Glutamatergic neuron (in vitro differentiated cells): ENCODE data around the gene TTC17. TPM values are rescaled to one million over a fixed set of nuclear protein-coding genes. Genes with fewer than 3 reads are reported as not detected.
"Not testable (repeated sequence)": the region's sequence is repeated elsewhere in the genome, so short reads cannot be mapped to it uniquely, and the experiment has no call there.

ENCODE experiments used
- DNase-seq: peaks from one replicate; pipeline ENCODE4 v3.0.0; 2022
- H3K27ac Mint-ChIP-seq: one replicate; pipeline ENCODE4 v1.8.0; 2020; ENCODE audit warnings: mild to moderate bottlenecking, mixed read lengths, inconsistent platforms; ENCODE audit not compliant: unreplicated experiment
- H3K27me3 Mint-ChIP-seq: one replicate; pipeline ENCODE4 v1.8.0; 2020; ENCODE audit warnings: mild to moderate bottlenecking, moderate library complexity, mixed read lengths, inconsistent platforms; ENCODE audit not compliant: unreplicated experiment
- H3K36me3 Mint-ChIP-seq: one replicate; pipeline ENCODE4 v1.8.0; 2020; ENCODE audit warnings: mild to moderate bottlenecking, mixed read lengths, inconsistent platforms; ENCODE audit not compliant: unreplicated experiment
- H3K4me1 Mint-ChIP-seq: one replicate; pipeline ENCODE4 v1.8.0; 2020; ENCODE audit warnings: mild to moderate bottlenecking, low read depth, mixed read lengths, inconsistent platforms; ENCODE audit not compliant: unreplicated experiment
- H3K4me3 Mint-ChIP-seq: one replicate; pipeline ENCODE4 v1.8.0; 2020; ENCODE audit warnings: mild to moderate bottlenecking, mixed read lengths, inconsistent platforms; ENCODE audit not compliant: unreplicated experiment
- H3K9me3 Mint-ChIP-seq: one replicate; pipeline ENCODE4 v1.8.0; 2020; ENCODE audit warnings: mild to moderate bottlenecking, moderate library complexity, mixed read lengths, inconsistent platforms; ENCODE audit not compliant: unreplicated experiment
- CTCF ChIP-seq: fragments of 200-600 bp; sonication (generic); IDR thresholded peaks from one replicate; pipeline ENCODE4 v1.5.0; 2021; ENCODE audit not compliant: partially characterized antibody, unreplicated experiment
- total RNA-seq: library from RNA; stranded (reverse); fragmentation: NEBNext Ultra II Directional; extraction: Animal tissue kit (Norgen Biotek cat#: 25700); gene quantifications from one replicate; pipeline ENCODE4 v1.2.1, GENCODE V29; 2021; ENCODE audit not compliant: unreplicated experiment

Gene TTC17
- total RNA-seq, 1 donor from 2014 or later, result 92.0 TPM

GRCh38 chr11:43447151-43447550 lies 88.4 kb downstream of the TTC17 start:
- Mint-ChIP-seq H3K36me3 (no peaks in the 10 kb centered on the region), H3K27me3 (no peaks in the 10 kb centered on the region), H3K4me3 (no peak overlapping the region)

GRCh38 chr11:43458486-43458885 lies 99.8 kb downstream of the TTC17 start:
- no peak overlapping the region for H3K4me3 Mint-ChIP-seq
- no peaks in the 10 kb centered on the region for H3K4me1 Mint-ChIP-seq
- H3K9me3 Mint-ChIP-seq, result no peaks in the 10 kb centered on the region
- no peak overlapping the region for H3K27ac Mint-ChIP-seq
- H3K27me3 Mint-ChIP-seq, result peaks cover 2% of the 10 kb centered on the region
- no peak for TF ChIP-seq CTCF
- DNase-seq, result no peak
- H3K36me3 Mint-ChIP-seq, result peaks cover 11% of the 10 kb centered on the region

More at GRCh38 chr11:43447151-43447550, 88.4 kb downstream of the TTC17 start:
- no peak for DNase-seq
- Mint-ChIP-seq H3K4me1 (no peaks in the 10 kb centered on the region), H3K27ac (no peak overlapping the region), H3K9me3 (no peaks in the 10 kb centered on the region)
- no peak for TF ChIP-seq CTCF

- H3K36me3 Mint-ChIP-seq, result peaks cover 12% of the 10 kb centered on the region
- TF ChIP-seq CTCF, result no peak
- H3K9me3 Mint-ChIP-seq, result no peaks in the 10 kb centered on the region
- H3K27ac Mint-ChIP-seq, result no peak overlapping the region
- H3K4me1 Mint-ChIP-seq, result no peaks in the 10 kb centered on the region
- peaks cover 2% of the 10 kb centered on the region for H3K27me3 Mint-ChIP-seq
- no peak for DNase-seq
- H3K4me3 Mint-ChIP-seq, result no peak overlapping the region
These were observed 100.5 kb downstream of the TTC17 start for GRCh38 chr11:43459246-43459645.

- H3K4me3 Mint-ChIP-seq, result no peak overlapping the region
- H3K27me3 Mint-ChIP-seq, result peaks cover 3% of the 10 kb centered on the region
- no peaks in the 10 kb centered on the region for H3K4me1 Mint-ChIP-seq
- H3K36me3 Mint-ChIP-seq, result peaks cover 32% of the 10 kb centered on the region
- no peak overlapping the region for H3K27ac Mint-ChIP-seq
- peaks cover 2% of the 10 kb centered on the region for H3K9me3 Mint-ChIP-seq
- no peak for TF ChIP-seq CTCF
- no peak for DNase-seq
These were observed 103.6 kb downstream of the TTC17 start for GRCh38 chr11:43462359-43462758.

- Mint-ChIP-seq H3K27ac (no peak overlapping the region), H3K4me1 (no peaks in the 10 kb centered on the region), H3K4me3 (no peak overlapping the region), H3K36me3 (peaks cover 34% of the 10 kb centered on the region), H3K9me3 (peaks cover 5% of the 10 kb centered on the region), H3K27me3 (peaks cover 2% of the 10 kb centered on the region)
- TF ChIP-seq CTCF, result no peak
- no peak for DNase-seq
These were observed 109.2 kb downstream of the TTC17 start for GRCh38 chr11:43467958-43468357.

GRCh38 chr11:43477491-43477890 lies 118.8 kb downstream of the TTC17 start:
- not testable (repeated sequence) for H3K4me3 Mint-ChIP-seq, H3K9me3 Mint-ChIP-seq, H3K27ac Mint-ChIP-seq, DNase-seq, H3K27me3 Mint-ChIP-seq, H3K4me1 Mint-ChIP-seq
- peaks cover 47% of the 10 kb centered on the region for H3K36me3 Mint-ChIP-seq
